ENCODE results near the gene SERPING1. TPM values are rescaled to one million over a fixed set of nuclear protein-coding genes. Genes with fewer than 3 reads are reported as not detected.

Gene SERPING1
- polyA plus RNA-seq, 1 experiment, result 15.2 TPM

- no peak for TF ChIP-seq CTCF (IDR thresholded peaks at IDR 0.05; ENCODE audit: low read depth, low read length)
- peak overlapping the region; percentile 47 for H3K27ac ChIP-seq (ENCODE audit: low read depth, low read length)
- no peaks in the 10 kb centered on the region for H3K9me3 ChIP-seq (ENCODE audit: control insufficient read depth, insufficient read depth, low read length)
- peak overlapping the region; percentile 99 for H3K4me3 ChIP-seq (ENCODE audit: low read depth, low read length)
- CTCF ChIA-PET, result interaction anchor here (0.7 to 7.1 kb wide), 17 partner anchors 8 to 884 kb away, joined by 3 to 227 read pairs (median 9); partner anchors contain the start of genes SERPING1, TIMM10 and UBE2L6
- no peak for DNase-seq (ENCODE audit: low read depth, low spot score)
- peaks cover 1% of the 10 kb centered on the region for H3K27me3 ChIP-seq (ENCODE audit: control insufficient read depth, insufficient read depth, low read length)
- POLR2A ChIA-PET, result interaction anchor here (0.6 to 2.9 kb wide), 3 partner anchors 9 to 279 kb away, joined by 3 to 11 read pairs (median 8); partner anchors contain the start of genes UBE2L6 and YPEL4
Observed at GRCh38 chr11:57639321-57640067, 42.0 kb downstream of the SERPING1 start.

DNA sequence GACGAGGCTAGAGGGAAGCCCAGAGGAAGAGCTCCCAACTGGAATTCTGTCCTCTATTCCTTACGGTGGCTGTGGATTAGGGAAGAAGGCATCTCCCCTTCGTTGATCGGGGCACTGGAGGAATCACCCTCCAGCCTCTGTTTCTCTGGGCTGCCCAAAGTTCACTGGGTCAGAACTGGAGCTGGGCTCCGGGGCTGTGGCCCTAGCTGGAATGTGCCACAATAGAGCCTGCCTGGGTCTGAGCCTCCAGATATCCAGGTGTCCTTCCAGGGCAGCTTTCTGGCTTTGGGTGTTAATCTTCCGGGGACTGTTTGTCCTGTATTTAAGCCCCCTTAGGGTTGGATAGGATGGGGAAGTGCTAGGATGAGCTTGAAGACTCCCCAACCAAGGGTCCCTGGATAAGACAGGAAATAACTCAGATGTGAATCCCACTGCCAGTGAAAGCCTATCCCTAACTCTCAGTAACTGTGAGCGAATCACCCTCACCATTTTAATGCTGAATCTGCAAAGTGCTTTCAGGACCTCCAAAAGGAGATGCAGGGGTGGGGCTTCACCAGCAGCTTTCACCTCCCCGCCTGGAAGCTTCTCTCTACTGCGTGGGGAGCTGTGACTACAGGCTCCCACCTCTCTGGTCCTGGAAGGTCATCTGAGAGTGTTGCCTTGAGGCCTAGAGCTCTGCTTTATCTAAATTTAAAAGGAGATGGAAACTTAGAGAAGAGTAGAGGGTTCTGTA lies 42.7 kb downstream of the SERPING1 start:
- Histone ChIP-seq H3K27me3 (ENCODE audit: control insufficient read depth, insufficient read depth, low read length) (no peaks in the 10 kb centered on the region), H3K9me3 (ENCODE audit: control insufficient read depth, insufficient read depth, low read length) (no peaks in the 10 kb centered on the region), H3K4me3 (ENCODE audit: low read depth, low read length) (peak overlapping the region; percentile 99), H3K27ac (ENCODE audit: low read depth, low read length) (peak overlapping the region; percentile 21)
- POLR2A ChIA-PET, result interaction anchor here (0.6 to 2.9 kb wide), 6 partner anchors 9 to 294 kb away, joined by 3 to 11 read pairs (median 6); partner anchors contain the start of genes UBE2L6 and YPEL4
- CTCF ChIA-PET, result interaction anchor here (0.5 to 7.1 kb wide), 40 partner anchors 9 to 884 kb away, joined by 3 to 227 read pairs (median 6); partner anchors contain the start of genes CTNND1, RTN4RL2, SERPING1 and TIMM10
- TF ChIP-seq CTCF (IDR thresholded peaks at IDR 0.05; ENCODE audit: low read depth, low read length), result no peak
- no peak for DNase-seq (ENCODE audit: low read depth, low spot score)

- TF ChIP-seq CTCF (IDR thresholded peaks at IDR 0.05; ENCODE audit: low read depth, low read length), result peak; percentile 66
- POLR2A ChIA-PET, result interaction anchor here (0.6 to 2.9 kb wide), 6 partner anchors 8 to 295 kb away, joined by 3 to 8 read pairs (median 4); partner anchors contain the start of genes TIMM10, UBE2L6 and YPEL4
Observed at GRCh38 chr11:57641011-57641807, 43.7 kb downstream of the SERPING1 start.

DNA sequence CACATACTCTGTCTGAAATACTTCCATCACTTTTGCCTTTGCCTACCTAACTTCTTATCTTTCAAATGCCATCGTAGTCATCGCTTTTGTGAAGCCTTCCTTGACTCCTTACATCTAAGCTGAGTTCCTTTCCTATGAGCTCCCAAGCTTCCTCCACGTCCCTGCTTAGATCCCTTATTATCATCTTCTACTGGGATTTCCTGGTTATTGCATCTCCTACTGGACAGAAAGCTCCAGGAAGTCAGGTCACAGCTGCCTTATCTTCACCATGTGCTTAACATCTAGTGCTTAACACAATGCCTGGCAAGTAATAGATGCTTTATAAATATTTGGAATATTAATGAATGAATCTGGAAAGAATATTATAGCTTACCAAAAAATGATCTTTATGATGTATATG lies 46.3 kb downstream of the SERPING1 start:
- Histone ChIP-seq H3K9me3 (ENCODE audit: control insufficient read depth, insufficient read depth, low read length) (no peaks in the 10 kb centered on the region; the same call in 1 of the 2 replicates), H3K27me3 (ENCODE audit: control insufficient read depth, insufficient read depth, low read length) (peaks cover 21% of the 10 kb centered on the region), H3K27ac (ENCODE audit: low read depth, low read length) (no peak overlapping the region), H3K4me3 (ENCODE audit: low read depth, low read length) (no peak overlapping the region)
- 0 out of 2 replicates have a peak, but pooled peaks have one; percentile 14 for TF ChIP-seq CTCF (IDR thresholded peaks at IDR 0.05; ENCODE audit: low read depth, low read length)
- POLR2A ChIA-PET, result interaction anchor here (0.7 kb wide), 2 partner anchors 77 to 83 kb away, joined by 4 to 10 read pairs; partner anchors contain the start of gene UBE2L6
- CTCF ChIA-PET, result interaction anchor here (0.6 to 7.1 kb wide), 40 partner anchors 8 to 881 kb away, joined by 3 to 227 read pairs (median 4); partner anchors contain the start of genes CLP1, SLC43A1, TIMM10 and UBE2L6
- DNase-seq (ENCODE audit: low read depth, low spot score), result no peak

More at GRCh38 chr11:57641011-57641807, 43.7 kb downstream of the SERPING1 start:
- Histone ChIP-seq H3K27ac (ENCODE audit: low read depth, low read length) (peak overlapping the region; percentile 21), H3K9me3 (ENCODE audit: control insufficient read depth, insufficient read depth, low read length) (no peaks in the 10 kb centered on the region), H3K27me3 (ENCODE audit: control insufficient read depth, insufficient read depth, low read length) (peaks cover 5% of the 10 kb centered on the region), H3K4me3 (ENCODE audit: low read depth, low read length) (peak overlapping the region; percentile 99)
- CTCF ChIA-PET, result interaction anchor here (0.5 to 7.1 kb wide), 51 partner anchors 8 to 926 kb away, joined by 3 to 227 read pairs (median 5); partner anchors contain the start of genes CTNND1, RTN4RL2, SERPING1 and TIMM10
- peak; percentile 33 for DNase-seq (ENCODE audit: low read depth, low spot score)

All from AG04450 (cell line).